WERI-Rb-1 (cell line): ENCODE data around the gene SUMO1.

Source experiments
- DNase-seq: peaks from one replicate; pipeline ENCODE4 v3.0.0-alpha.2; 2020
- H3K27ac ChIP-seq: fragments of 250-450 bp; sonication (Bioruptor Pico); 2 replicates; pipeline ENCODE4 v1.5.1; 2020; ENCODE audit warnings: mild to moderate bottlenecking, moderate library complexity
- H3K27me3 ChIP-seq: fragments of 250-450 bp; sonication (Bioruptor Pico); 2 replicates; pipeline ENCODE4 v1.5.1; 2021; ENCODE audit warnings: mild to moderate bottlenecking, low read depth, moderate library complexity; ENCODE audit not compliant: insufficient read depth, severe bottlenecking
- H3K36me3 ChIP-seq: fragments of 250-450 bp; sonication (Bioruptor Pico); 2 replicates; pipeline ENCODE4 v1.5.1; 2020; ENCODE audit warnings: mild to moderate bottlenecking, moderate library complexity
- H3K4me3 ChIP-seq: 2 replicates; pipeline ENCODE4 v1.5.1; 2011; ENCODE audit warnings: low read depth, mild to moderate bottlenecking, control low read depth, low read length
- H3K9me3 ChIP-seq: fragments of 250-450 bp; sonication (Bioruptor Pico); 2 replicates; pipeline ENCODE4 v1.5.1; 2021; ENCODE audit warnings: mild to moderate bottlenecking, moderate library complexity; ENCODE audit not compliant: severe bottlenecking
- CTCF ChIP-seq: IDR thresholded peaks from 2 replicates; pipeline ENCODE4 v1.5.1; 2011; ENCODE audit warnings: low read depth, mild to moderate bottlenecking, control low read depth, inconsistent platforms, low read length

The SUMO1 gene

GRCh38 chr2:202157211-202157990 is 81.0 kb downstream of the SUMO1 start:
- H3K36me3 ChIP-seq, result no peaks in the 10 kb centered on the region
- no peak for TF ChIP-seq CTCF
- H3K27me3 ChIP-seq, result no peaks in the 10 kb centered on the region
- H3K27ac ChIP-seq, result no peak overlapping the region
- H3K9me3 ChIP-seq, result peaks cover 4% of the 10 kb centered on the region
- H3K4me3 ChIP-seq, result no peak overlapping the region
- DNase-seq, result no peak
